ENCODE results near the gene GGCX. TPM values are rescaled to one million over a fixed set of nuclear protein-coding genes. Genes with fewer than 3 reads are reported as not detected.
"Not testable (repeated sequence)": the region's sequence is repeated elsewhere in the genome, so short reads cannot be mapped to it uniquely, and the experiment has no call there.

The GGCX gene
- total RNA-seq (2014; rRNA removed) = 115 and 134 TPM in 2 replicates
- polyA plus RNA-seq (2012) = 71.0 TPM

DNA sequence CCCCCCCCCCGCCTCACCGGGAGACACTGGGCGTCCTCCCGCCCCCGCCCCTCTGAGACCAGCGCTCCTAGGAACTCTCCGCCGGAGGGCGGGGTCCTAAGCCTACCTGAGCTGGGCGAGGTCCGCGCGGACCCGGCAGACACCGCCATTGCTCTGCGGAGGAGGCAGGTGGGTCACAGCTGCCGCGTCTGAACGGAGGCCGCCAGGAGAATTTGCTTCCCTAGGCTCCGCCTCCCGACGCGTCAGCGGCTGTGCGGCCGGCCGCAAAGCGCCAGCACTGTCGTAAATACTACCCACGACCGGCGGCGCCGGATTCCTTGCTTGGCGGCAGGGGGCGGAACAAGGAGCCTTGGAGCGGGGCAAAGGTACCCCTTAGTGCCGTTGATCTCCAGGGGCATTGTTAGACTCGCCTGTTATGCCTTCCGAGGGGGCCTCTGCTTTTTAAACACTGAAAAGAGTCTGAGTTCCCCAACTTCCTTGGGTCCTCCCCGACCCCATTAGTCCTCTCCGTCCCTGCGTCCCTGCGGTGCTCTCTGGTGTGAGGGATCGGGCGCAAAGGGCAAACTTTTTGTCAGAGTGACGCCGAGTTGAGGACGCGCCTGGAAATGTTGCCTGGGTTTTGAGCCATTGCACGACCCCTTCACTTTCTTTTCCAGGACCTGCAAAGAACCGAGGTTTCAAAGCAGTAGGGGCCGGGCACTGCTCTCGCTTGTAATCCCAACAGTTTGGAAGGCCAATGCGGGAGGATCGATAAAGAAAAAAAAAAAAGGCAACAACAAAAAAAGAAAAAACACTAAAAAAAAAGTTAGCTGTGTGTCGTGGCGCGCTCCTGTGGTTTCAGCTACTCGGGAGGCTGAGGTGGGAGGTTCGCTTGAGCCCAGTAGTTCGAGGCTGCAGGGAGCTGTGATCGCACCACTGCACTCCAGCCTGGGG is at the start of gene GGCX:
Gene GGCX (minus strand): TSS at position 214 of the 933 bp plus-strand sequence. CDS start 65 bp downstream, at position 149.
- peak; percentile 91 for DNase-seq (ENCODE audit: low read depth)

GRCh38 chr2:85607268-85608215 is 46.2 kb upstream of the GGCX start:
- no peak for DNase-seq (ENCODE audit: low read depth)

DNA sequence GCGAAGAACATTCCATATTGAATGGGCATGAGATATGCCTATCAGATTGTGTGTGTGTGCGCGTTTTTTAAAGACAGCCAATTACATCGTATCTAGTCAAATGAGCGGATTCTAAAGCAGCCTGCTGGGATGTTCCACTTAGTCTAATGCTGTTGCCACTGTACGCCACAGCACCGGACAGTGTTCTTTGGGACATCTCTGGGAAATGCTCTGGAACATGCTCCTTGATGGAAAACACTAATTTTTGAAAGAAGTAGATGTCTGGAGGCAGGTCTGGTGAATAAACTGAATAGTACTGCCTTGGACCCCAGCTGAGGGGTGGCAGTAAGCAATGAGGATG is 44.8 kb upstream of the GGCX start:
- no peak for DNase-seq (ENCODE audit: low read depth)

DNA sequence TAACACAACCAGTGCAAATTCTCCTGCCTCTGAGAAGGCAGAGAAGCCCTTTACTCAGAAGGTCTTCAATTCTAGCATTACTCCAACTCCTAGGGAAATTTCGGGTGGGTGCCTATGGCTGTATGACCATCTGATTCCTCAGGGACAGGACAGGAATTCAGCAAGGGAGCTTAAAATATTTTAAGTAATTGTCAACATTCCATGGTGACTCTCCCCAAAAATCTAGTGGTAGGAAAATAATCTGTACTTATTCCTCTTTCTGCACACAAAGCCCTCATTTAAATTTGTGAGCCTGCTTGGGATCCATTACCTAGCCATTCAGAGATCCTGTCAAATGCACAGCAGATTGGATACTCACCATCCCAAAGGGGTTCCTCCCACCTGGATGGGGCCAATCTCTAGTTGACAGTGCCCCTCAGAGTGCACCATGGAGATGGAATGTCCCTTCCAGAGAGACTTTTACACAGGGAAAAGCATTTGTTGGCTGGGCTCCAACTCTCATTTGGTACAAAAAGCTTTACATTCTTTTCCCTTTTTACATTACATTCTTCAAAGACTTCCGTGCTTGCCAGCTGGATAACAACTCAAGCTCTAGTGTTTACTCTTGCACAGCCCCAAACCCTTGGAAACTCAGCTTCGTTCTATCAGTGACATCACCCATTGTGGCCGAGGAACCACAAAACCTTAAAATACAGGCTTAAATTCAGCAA is 44.3 kb upstream of the GGCX start:
- DNase-seq (ENCODE audit: low read depth) = peak; percentile 82

- no peak for DNase-seq (ENCODE audit: low read depth)
Measured at GRCh38 chr2:85604568-85605339, 43.5 kb upstream of the GGCX start.

GRCh38 chr2:85604133-85604444 is 42.8 kb upstream of the GGCX start:
- not testable (repeated sequence) for DNase-seq (ENCODE audit: low read depth)

DNA sequence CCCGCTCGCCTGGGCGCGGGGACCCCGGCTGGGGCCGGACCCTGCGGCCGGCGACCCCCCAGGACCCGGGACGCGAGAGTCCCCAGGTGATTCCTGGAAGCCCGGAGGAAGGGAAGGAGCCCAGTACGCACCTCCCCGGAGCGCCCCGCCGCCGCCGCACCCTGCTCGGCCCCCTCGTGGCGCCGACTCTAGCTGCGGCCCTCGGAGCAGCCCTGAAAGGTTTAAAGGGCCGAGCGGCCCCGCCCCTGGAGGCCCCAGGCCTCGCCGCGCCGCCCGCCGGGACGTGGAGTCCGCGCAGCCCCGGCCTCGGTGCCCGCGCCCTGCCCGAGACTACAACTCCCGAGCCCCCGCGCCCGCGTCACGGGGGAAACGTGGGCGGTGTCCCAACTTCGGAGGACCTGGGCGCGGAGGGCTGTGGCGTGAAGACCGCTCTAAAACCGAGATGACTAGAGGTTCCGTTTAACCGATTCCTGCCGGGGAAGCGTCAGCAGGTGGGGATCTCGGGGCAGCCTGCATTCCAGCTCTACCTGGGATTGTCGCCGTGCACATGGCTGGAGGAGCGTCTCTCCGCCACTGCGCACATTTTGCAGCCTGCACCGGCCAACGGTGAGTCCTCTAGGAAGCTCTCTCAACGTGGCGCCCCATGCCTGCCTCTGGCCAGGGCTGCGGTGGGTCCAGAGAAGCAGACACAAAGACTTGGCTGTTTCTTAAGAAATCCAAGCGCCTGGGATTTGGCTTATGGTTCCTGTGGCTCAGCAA is 41.4 kb upstream of the GGCX start, which contains the start of gene TMEM150A:
Gene TMEM150A (minus strand): TSS at position 223 of the 759 bp plus-strand sequence. CDS start 750 bp downstream, outside the sequence.
- DNase-seq (ENCODE audit: low read depth) = peak; percentile 89

DNA sequence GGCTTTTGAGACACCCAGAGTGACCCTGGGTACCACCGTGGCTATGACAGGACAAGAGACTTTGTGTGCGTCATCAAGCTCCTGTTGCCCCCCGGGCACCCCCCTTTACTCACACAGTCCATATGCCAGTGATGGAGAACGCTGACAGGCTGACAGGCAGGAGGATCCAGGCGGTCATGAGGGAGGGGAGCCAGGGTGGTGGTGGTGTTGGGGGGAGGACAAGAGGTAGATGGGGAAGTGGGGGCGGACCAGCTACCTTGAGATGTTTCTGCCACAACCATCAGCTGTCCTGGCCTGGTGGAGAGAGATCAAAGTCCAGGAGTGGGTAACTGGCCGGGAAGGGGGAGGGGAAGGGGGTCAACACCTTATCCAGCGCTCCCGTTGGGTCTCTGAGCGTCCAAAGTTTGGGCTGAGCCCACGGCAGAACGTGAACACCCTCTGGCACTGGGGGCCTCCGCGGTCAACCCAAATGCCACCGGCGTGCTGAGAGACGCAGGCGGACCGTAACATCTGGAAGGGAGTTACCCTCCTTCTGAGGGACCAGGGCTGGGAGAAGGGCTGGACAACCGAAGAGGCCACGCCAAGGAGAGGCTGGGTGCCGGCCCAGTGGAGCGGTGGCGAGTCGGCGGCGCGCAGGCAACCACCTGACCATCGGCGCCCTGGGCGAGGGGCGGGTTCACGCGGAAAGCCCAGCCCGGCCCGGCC is 40.6 kb upstream of the GGCX start:
- peak; percentile 41 for DNase-seq (ENCODE audit: low read depth)

DNA sequence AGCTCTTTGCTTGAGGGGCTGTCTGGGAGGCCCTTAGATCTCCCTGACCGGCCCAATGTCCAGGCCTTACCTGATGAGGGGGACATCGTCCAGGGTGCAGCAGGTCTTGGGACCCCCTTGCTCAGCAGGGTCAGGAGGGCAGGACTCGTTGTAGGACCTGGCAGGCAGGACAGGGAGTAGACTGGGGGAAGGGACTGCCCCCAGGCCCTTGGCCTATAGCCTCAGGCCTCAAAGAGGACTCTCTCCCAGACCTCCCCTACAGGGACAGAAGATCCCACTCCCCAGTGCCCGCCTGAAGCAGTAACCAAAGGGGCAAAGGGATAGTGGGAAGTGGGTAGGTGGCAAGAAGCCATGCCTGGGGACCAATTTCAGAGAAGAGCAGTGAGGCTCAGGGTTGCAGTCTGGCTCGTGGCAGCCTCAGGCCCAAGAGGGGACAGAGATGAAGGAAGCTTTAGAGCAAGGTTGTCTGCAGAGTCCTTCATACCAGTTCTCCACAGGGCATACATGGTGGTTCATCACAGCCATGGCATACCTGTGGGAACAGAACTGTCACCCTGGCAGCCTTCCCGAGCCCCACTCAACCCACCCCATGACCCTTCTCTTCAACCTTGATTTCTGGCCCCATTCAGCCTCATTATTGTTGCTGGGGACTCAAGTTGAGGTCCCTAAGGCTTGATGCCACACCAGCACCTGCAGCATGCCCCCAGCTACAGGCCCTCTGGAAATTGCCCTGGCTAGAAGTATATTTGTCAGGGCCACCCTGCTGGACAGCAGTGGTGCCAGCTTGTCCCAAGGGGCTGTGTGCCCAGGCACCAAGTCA is 39.9 kb upstream of the GGCX start:
- DNase-seq (ENCODE audit: low read depth) = no peak

- DNase-seq (ENCODE audit: low read depth) = no peak
Measured at GRCh38 chr2:85600235-85600575, 38.9 kb upstream of the GGCX start.

GRCh38 chr2:85599468-85600234 is 38.4 kb upstream of the GGCX start:
- no peak for DNase-seq (ENCODE audit: low read depth)

DNA sequence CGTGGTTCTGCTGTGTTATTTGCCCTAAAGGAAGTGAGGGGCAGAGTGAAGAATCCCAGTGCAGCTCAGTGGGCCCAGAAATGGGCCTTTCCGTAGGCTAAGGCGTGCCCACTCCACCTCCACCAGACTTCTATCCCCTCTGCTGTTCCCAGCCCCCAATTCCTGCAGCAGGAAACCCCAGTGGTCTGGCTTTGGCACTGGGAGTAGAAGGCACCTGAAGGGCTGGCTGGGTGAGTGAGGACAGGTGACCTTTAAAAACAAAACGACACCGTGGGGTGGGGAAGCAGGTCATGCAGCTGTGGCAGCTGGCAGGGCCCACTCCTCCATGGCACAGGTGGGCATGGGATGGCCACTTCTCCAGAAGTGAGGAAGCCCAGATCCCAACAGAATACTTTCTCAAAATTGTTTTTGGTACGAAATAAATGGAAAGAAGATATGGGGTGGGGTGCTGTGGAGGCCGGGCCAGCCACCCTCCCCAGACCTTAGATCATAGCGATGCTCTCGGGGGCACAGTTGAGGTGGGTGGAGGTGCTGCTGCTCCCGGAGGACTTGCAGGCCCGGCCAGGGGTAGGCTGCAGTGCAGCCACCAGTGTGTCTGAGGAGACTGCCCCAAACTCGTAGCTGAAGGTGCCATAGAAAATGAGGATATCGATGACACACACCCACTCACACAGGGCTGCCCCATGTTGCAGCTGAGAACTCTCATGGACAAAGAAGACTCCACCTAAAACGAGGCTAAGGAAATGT is 37.5 kb upstream of the GGCX start:
- no peak for DNase-seq (ENCODE audit: low read depth)

- no peak for DNase-seq (ENCODE audit: low read depth)
Measured at GRCh38 chr2:85597241-85597640, 35.9 kb upstream of the GGCX start.

DNA sequence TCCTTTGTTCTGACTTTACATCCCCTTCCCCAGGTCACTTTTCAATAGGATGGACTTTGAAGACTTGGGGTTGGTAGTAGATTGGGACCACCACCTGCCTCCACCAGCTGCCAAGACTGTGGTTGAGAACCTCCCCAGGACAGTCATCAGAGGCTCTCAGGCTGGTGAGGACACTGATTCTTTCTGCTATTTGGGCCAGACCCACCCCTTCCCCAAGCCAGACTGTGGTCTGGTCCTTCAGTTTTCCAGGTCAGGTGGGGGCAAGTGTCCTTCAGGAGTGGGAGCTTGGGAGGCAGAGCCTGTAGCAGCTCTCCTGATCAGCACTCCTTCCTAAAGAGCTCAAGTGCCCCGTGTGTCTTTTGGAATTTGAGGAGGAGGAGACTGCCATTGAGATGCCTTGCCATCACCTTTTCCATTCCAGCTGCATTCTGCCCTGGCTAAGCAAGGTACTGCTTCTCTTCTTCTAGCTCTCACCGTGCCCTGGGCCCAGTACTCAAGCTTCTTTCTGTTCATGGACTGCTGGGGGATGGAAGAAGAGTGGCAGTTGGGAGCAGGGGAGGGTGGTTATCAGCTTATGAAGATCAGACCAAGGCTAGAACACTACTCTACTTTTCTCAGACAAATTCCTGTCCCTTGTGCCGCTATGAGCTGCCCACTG is 35.3 kb upstream of the GGCX start:
- no peak for DNase-seq (ENCODE audit: low read depth)

GRCh38 chr2:85596026-85596333 is 34.7 kb upstream of the GGCX start:
- no peak for DNase-seq (ENCODE audit: low read depth)

DNA sequence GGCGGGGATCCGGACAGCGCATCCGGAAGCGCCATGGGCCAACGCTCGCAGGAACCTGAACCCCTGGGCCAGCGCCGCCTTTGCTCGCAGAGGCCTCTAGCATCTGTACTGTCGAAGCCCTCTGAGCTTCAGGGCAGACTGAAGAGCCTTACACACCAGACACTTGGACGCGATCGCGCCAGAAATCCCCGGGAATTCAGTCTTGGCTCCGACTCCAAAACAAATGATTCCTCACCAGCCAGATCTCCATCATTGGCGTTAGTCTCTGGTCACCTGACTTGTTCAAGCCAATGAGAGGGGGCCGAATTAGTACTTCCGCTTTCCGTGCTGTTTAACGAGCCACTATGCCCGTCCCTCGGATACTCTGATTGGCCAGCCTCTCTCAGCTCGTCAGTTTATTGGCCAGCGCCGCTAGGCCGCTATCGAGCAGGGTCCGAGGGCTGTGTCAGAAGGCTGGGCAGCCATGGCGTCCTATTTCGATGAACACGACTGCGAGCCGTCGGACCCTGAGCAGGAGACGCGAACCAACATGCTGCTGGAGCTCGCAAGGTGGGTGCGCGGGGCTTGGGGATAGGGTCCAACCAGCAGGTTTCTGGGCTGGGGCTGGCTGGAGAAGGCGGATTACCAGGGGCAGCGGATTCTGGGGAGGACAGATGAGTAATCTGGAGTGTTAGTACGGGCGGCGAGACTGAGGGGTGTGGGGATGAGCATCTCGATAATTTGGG is 34.2 kb upstream of the GGCX start, which contains the start of gene RNF181:
Gene RNF181 (plus strand): TSS at position 445 of the 725 bp plus-strand sequence. CDS start 19 bp downstream, at position 464.
- peak; percentile 98 for DNase-seq (ENCODE audit: low read depth)
